ENCODE measurements around the gene GMIP.
"Not testable (repeated sequence)": the region's sequence is repeated elsewhere in the genome, so short reads cannot be mapped to it uniquely, and the experiment has no call there.

GMIP gene, protein sequence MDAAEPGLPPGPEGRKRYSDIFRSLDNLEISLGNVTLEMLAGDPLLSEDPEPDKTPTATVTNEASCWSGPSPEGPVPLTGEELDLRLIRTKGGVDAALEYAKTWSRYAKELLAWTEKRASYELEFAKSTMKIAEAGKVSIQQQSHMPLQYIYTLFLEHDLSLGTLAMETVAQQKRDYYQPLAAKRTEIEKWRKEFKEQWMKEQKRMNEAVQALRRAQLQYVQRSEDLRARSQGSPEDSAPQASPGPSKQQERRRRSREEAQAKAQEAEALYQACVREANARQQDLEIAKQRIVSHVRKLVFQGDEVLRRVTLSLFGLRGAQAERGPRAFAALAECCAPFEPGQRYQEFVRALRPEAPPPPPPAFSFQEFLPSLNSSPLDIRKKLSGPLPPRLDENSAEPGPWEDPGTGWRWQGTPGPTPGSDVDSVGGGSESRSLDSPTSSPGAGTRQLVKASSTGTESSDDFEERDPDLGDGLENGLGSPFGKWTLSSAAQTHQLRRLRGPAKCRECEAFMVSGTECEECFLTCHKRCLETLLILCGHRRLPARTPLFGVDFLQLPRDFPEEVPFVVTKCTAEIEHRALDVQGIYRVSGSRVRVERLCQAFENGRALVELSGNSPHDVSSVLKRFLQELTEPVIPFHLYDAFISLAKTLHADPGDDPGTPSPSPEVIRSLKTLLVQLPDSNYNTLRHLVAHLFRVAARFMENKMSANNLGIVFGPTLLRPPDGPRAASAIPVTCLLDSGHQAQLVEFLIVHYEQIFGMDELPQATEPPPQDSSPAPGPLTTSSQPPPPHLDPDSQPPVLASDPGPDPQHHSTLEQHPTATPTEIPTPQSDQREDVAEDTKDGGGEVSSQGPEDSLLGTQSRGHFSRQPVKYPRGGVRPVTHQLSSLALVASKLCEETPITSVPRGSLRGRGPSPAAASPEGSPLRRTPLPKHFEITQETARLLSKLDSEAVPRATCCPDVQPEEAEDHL

DNA sequence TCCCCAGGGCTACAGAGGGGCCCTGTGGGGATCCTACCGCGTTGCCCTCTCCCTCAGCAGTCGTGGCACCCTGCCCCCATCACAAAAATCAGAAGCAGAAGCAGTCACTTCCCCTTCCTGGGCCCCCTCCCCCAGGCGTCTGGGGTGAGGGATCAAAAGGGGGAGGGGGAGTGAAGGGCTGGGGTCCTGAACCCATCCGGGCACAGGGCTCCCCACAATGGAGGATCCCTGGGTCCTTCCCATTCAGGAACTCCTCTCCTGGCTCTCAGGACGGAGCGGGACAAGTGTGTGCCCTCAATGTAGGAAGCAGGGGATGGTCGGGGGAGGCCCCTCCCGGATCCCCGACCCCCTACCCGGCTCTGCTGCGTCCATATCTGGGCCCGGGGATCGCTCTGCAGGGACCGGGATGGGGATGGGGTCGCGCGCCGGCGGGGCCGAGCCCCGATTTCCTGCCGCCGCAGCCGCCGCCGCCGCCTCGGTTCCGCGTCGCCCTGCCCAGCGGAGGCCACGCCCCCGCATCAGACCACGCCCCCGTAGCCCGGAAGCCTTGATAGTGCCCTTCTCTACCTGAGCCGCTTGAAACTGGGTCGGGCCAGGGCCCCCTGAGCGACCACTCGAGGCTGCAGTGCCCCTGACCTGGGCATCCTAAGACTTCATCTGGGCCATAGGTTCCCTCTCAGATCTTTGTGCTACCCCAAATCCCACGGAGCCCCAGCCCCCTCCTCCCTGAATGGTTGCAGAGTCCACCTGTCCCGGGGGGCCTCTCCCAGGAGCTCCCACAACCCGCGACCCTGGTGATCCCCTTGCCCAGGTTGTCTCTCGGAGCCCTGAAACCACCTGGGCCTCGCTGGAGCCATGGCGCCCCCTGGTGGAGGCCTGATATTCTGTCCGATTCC, at the start of gene GMIP:
Gene GMIP (minus strand): TSS at position 500 of the 896 bp plus-strand sequence. CDS start 128 bp downstream, at position 372.
- DNase-seq, result peak; percentile 30

DNA sequence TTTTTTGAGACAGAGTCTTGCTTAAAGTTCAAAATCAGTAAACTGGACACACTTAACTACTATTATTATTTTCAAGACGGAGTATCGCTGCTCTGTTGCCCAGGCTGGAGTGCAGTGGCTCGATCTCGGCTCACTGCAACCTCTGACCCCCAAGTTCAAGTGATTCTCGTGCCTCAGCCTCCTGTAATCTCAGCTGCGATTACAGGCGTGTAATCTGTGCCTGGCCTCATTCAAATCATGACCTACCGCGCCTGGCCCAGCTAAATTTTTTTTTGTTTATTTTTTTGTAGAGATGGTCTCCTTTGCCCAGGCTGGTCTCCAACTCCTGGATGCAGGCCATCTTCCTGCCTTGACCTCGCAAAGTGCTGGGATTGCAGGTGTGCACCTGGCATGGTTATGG, 48.2 kb upstream of the GMIP start:
- no peak for DNase-seq

DNA sequence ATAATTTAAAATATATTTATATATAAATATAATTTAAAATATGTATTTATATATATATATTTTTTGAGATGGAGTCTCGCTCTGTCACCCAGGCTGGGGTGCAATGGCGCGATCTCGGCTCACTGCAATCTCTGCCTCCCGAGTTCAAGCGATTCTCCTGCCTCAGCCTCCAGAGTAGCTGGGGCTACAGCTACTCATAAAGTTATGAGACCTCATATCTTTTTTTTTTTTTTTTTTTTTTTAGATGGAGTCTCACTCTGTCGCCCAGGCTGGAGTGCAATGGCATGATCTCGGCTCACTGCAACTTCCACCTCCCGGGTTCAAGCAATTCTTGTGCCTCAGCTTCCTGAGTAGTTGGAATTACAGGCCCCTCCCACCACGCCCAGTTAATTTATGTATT, 45.6 kb upstream of the GMIP start:
- DNase-seq, result not testable (repeated sequence)

DNA sequence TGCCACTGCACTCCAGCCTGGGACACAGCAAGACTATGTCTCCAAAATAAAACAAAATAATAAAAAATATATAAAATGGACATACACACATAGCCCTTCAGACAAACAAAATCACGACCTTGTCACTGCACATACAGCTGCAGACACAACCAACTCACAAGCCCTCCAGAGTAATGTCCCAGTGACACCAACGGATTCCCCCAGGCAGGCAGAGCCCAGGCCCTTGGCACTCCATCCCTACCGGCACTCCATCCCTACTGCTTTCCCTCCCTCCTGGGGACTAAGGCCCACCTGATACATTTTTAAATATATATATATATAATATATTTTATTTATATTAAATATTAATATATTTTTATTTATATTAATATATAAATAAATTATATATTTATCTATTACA, 43.6 kb upstream of the GMIP start:
- no peak for DNase-seq

DNA sequence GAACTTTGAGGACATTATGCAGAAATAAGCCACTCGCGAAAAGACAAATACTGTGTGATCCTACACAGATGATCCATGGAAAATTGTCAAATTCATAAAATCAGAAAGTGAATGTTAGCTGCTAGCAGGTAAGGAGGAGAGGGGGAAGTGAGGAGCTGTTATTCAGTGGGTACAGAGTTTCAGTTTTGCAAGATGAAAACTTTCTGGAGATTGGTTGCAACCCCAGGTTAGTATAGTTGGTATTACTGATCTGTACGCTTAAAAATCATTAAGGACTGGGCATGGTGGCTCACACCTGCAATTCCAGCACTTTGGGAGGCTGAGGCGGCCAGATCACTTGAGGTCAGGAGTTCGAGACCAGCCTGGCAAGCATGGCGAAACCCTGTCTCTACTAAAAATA, 43.1 kb upstream of the GMIP start:
- no peak for DNase-seq

DNA sequence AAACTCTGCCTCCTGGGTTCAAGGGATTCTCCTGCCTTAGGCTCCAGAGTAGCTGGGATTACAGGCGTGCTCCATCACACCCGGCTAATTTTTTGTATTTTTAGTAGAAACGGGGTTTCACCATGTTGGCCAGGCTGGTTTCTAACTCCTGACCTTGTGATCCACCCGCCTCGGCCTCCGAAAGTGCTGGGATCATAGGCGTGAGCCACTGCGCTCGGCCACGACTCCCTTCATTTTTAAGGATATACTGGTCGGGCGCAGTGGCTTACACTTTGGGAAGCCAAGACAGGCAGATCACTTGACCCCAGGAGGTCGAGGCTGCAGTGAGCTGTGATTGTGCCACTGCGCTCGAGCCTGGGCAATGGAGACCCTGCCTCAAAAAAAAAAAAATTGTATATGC, 42.7 kb upstream of the GMIP start:
- not testable (repeated sequence) for DNase-seq

DNA sequence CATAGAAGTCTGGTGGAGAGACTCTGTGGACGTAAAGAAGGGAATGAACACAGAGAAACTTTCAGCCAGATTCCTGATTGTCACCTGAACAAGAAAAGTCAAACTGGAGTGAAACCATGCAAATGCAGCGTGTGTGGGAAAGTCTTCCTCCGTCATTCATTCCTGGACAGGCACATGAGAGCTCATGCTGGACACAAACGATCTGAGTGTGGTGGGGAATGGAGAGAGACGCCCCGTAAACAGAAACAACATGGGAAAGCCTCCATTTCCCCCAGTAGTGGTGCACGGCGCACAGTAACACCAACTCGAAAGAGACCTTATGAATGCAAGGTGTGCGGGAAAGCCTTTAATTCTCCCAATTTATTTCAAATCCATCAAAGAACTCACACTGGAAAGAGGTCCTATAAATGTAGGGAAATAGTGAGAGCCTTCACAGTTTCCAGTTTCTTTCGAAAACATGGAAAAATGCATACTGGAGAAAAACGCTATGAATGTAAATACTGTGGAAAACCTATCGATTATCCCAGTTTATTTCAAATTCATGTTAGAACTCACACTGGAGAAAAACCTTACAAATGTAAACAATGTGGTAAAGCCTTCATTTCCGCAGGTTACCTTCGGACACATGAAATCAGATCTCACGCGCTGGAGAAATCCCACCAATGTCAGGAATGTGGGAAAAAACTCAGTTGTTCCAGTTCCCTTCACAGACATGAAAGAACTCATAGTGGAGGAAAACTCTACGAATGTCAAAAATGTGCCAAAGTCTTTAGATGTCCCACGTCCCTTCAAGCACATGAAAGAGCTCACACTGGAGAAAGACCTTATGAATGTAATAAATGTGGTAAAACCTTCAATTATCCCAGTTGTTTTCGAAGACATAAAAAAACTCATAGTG, 36.0 kb upstream of the GMIP start:
- DNase-seq, result no peak

DNA sequence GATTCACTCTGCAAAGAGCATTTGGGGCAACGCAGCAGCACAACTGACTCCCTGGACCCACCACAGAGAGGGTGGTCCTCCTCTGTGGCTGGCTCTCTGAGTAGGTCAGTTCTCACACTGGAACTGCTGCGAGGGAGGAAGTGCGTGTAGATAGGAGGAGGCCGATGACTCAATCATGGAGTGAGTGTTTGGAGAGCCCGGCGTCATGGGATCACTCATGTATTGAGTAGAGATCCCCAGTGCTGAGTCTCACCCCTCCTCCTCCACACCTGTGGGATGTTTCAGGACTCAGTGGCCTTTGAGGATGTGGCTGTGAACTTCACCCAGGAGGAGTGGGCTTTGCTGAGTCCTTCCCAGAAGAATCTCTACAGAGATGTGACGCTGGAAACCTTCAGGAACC, 34.1 kb upstream of the GMIP start:
- no peak for DNase-seq

DNA sequence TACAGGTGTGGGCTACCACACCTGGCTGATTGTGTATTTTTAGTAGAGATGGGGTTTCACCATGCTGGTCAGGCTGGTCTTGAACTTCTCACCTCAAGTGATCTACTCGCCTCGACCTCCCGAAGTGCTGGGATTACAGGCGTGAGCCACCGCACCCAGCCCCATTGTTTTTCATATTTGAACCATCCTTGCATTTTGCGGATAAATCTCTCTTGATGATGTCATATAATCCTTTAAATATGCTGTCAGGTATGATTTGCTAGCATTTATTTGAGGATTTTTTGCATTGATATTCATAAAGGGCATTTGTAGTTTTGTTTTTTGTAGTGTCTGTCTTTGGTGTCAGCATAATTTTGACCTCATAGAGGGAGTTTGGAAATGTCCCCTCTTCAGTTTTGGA, 30.9 kb upstream of the GMIP start:
- no peak for DNase-seq

DNA sequence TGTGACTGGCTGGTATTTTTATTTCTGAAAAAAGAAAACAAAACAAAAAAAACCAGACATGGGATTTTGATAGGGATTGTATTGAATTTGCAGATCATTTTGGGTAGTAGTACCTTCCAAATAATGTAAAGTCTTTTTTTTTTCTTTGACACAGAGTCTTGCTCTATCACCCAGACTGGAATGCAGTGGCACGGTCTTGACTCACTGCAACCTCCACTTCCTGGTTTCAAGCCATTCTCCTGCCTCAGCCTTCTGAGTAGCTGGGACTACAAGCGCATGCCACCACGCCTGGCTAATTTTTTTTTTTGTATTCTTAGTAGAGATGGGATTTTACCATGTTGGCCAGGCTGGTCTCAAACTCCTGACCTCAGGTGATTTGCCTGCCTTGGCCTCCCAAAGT, 29.4 kb upstream of the GMIP start:
- DNase-seq, result no peak

DNA sequence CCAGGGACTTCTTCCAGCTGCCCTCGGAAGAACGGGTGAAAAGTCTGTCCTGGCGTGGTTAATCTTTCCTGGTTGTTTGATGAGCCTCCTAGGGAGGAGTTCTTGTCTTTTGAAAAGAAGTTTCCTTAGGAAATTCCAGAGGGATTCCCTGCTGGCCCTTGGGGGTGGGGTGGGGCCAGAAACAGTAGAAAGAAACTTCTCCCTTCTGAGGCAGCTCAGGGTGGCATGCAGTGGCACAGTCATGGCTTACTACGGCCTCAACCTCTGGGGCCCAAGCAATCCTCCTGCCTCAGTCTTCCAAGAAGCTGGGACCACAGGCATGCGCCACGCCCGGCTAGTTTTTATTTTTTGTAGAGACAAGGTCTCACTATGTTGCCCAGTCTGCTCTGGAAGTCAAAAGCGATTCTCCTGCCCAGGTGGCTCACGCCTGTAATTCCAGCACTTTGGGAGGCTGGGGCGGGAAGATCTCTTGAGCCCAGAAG, 26.7 kb upstream of the GMIP start:
- no peak for DNase-seq

DNA sequence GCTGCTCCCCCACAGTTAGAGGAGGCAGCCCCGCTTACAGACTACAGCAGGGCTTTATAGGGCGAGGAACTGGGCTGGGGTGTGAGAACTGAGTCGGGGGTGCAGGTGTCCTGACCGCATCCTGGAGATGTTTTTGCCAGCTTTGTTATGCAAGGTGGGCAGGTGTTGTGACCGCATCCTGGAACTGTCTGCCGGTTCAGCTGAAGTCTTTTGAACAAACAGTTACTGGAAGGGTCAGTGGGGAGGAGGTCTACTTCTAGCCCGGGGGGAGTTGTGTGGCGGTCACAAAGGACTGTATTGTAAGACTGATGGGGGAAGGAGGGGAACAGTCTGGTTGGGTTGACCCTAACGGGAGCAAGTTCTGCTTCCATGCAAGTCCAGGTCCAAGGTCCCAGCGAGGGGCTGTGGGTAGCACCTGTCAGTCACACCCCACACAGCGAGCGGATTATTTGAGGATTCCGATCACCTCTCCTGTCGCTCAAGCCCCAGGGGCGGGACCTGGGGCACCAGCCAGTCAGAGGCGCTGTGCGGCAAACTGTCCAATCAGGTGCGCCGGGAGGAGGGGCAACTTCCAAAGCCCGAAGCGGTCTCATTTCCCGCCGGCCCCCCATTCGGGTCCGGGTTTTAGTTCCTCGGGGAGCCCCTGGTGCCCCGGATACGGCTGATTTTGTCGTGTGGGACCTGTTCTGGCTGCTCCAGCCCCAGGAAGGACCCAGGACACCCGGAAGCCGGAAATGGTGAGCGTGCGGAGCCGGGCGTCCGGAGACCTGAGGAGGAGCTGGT, 25.0 kb upstream of the GMIP start, which contains the start of gene ZNF101:
Gene ZNF101 (plus strand): TSS at position 610 of the 783 bp plus-strand sequence. CDS start 125 bp downstream, at position 735.
- peak; percentile 88 for DNase-seq

DNA sequence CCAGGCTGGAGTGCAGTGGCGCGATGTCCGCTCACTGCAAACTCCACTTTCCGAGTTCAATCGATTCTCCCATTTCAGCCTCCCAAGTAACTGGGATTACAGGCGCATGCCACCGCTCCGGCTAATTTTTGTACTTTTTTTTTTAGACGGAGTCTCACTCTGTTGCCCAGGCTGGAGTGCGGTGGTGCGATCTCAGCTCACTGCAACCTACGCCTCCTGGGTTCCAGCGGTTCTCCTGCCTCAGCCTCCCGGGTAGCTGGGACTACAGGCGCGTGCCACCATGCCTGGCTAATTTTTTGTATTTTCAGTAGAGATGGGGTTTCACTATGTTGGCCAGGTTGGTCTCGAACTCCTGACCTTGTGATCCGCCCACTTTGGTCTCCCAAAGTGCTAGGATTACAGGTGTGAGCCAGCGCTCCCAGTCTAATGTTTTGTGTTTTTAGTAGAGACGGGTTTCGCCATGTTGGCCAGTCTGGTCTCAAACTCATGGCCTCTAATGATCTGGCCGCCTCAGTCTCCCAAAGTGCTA, 22.0 kb upstream of the GMIP start:
- DNase-seq, result not testable (repeated sequence)

DNA sequence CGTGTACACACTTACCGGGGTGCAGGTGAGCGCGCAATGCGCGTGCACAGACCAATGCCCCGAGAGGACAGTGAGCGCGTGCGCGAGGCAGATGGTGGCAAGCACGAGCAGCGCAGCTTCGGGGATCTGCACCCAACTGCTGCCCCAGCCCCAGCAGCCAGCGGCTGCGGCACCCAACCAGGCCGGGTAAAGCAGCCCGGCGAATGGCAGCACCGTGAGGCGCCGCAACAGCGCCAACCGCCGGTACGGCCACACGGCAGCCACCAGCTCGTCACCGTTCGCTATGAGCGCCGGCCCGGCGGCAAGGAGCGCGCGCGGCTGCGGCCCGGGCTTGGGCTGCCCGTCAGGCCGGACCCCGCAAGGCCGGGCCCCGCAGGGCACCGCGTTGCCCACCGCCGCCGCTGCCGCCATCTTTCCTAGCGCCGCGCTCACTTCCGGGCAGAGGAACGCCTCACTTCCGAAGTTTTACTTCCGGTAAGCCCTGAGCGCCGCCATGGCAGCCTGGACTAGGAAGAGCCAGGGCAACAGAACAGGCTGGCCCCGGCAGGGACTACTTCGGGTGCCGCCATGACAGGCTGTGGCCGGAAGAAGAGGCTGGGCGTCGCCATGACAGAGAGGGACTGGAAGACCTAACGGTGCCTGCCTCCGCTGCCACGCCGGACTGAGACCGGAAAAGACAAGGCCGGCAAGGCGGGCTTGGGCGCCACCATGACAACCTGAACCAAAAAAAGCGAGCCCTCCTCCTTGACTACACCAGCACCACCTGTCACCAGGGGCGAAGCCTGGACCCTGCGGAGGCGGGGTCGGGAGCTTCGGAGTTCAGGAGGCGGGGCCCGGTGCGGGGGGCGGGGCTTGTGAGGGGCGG, 20.0 kb upstream of the GMIP start, which contains the start of gene ATP13A1:
Gene ATP13A1 (minus strand): TSS at position 421 of the 865 bp plus-strand sequence. CDS start 10 bp downstream, at position 411.
- peak; percentile 98 for DNase-seq

DNA sequence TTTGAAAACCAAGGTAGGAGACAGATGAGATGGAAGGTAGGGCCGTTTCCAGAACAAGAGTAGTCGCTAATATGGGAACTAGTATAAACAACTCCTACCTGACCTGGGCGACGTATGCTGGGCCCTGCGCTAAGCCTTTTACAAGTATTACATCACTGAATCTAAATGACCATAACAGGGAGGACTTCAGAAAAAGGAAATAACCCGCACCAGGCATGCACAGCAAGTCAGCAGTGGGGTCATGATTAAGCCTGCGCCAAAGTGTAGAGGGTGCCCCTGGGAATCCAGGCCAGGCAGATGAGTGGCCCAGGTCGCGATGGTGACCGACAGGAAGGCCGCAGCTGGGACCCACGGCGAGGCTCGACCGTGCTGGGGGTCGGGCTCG, 19.4 kb upstream of the GMIP start:
- DNase-seq, result no peak

DNA sequence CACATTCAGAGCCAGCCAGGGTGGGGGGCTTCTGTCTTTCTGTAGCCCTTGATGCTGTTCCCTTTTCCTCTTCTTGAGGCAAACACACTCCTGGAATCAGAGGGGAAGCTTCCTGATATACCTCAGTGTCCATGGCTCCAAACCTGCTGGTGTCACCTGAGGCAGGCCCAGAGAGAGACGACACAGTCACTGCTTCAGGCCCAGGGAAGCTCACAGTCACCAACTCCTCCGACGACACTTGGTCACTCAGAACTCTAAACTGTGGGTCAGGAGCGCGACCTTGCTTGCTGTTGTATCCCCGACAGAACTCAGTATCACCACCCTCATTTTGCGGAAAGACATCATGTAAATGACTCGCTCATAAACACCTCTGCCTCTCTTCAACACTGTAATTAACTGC, 18.9 kb upstream of the GMIP start:
- DNase-seq, result no peak

DNA sequence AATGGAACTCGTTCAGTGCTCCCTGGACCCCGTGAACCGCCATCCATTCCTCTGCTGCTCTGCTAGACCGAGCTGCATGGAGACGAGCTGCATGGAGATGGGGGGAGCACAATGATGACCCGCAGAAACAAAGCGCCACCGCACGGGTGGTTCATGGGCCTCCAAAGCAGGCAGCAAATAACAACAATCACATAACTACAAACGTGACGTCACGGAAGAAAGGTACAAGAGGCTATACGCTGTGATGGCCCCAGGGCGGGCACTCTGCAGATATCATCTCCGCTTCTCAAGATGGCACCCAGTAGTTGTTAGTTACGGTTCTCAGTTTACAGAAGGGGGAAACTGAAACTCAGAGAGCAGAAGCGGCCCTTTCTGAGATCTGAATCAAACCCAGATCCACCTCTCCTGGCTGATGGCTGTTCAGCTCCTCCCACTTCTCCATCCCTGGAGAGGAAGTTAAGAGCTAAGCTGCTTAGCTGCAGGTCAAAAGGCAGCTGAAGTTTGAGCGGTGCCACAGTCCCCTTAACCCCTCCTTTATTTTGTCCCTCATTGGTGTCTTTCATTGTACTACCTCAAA, 18.3 kb upstream of the GMIP start:
- no peak for DNase-seq

DNA sequence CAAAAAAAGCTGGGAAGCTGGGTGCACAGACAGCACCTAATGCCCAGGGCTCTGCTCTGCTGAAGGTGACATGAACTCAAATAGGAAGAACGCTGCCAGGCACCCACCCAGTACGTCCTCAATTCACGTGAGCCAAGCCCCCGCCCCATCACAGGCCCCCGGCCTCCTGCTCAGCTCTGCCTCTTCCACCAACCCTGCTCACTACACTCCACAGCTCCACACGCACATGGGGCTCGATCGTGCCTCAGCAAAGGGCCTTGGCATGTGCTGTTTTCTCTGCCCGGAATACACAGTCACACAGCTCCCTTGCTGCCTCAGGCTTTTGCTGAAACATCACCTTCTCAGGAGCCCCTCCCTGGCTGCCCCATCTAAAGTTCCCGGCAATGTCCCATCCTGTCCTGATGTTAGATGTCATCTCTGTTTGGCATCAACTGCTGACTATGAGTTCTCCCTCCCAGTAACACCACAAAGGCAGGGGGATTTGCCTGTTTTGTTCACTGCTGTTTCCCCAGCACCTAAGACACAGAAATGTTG, 17.8 kb upstream of the GMIP start:
- DNase-seq, result no peak
